ENCODE measurements around the gene CLPSL2.

The CLPSL2 gene

GRCh38 chr6:35810971-35811698 is 34.7 kb downstream of the CLPSL2 start:
- Histone ChIP-seq H3K9ac (ENCODE audit: low read depth, low read length) (no peak overlapping the region), H3K27me3 (ENCODE audit: insufficient read depth, low read length) (no peaks in the 10 kb centered on the region), H3K4me3 (ENCODE audit: low read length) (no peak overlapping the region), H3K27ac (ENCODE audit: low read depth, low read length) (no peak overlapping the region), H3K4me1 (ENCODE audit: insufficient read depth, low read length) (0 out of 2 replicates have a peak, but pooled peaks cover 3% of the 10 kb centered on the region), H3K9me3 (ENCODE audit: insufficient read depth, low read depth, low read length) (no peaks in the 10 kb centered on the region), H3K36me3 (ENCODE audit: insufficient read depth, low read length) (no peaks in the 10 kb centered on the region)
- 90% methylated on average over 14 of the region's 14 CpGs for WGBS

DNA sequence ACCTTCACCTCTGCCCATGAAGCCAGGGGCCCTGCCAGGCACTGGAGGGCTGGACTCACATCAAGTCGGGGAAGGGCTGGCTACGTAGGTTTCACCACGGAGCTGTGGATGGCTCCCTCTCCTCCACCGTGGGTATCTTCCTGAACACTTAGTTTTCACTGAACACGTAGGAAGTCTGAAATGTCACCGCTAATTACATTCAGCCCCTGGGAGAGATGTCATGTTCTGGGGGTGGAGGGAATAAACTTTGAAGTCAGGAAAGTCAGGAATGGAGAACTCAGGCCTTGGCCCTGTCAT is 35.2 kb downstream of the CLPSL2 start:
- Histone ChIP-seq H3K27ac (ENCODE audit: low read depth, low read length) (no peak overlapping the region), H3K4me3 (ENCODE audit: low read length) (no peak overlapping the region), H3K4me1 (ENCODE audit: insufficient read depth, low read length) (0 out of 2 replicates have a peak, but pooled peaks cover 3% of the 10 kb centered on the region), H3K36me3 (ENCODE audit: insufficient read depth, low read length) (no peaks in the 10 kb centered on the region), H3K9ac (ENCODE audit: low read depth, low read length) (no peak overlapping the region), H3K9me3 (ENCODE audit: insufficient read depth, low read depth, low read length) (no peaks in the 10 kb centered on the region), H3K27me3 (ENCODE audit: insufficient read depth, low read length) (no peaks in the 10 kb centered on the region)
- WGBS, result 89% methylated on average over 6 of the region's 6 CpGs

GRCh38 chr6:35817515-35817914 is 41.1 kb downstream of the CLPSL2 start:
- Histone ChIP-seq H3K4me3 (ENCODE audit: low read length) (no peak overlapping the region), H3K36me3 (ENCODE audit: insufficient read depth, low read length) (no peaks in the 10 kb centered on the region), H3K9me3 (ENCODE audit: insufficient read depth, low read depth, low read length) (peaks cover 13% of the 10 kb centered on the region; the same call in 1 of the 2 replicates), H3K4me1 (ENCODE audit: insufficient read depth, low read length) (no peaks in the 10 kb centered on the region), H3K27ac (ENCODE audit: low read depth, low read length) (no peak overlapping the region), H3K9ac (ENCODE audit: low read depth, low read length) (no peak overlapping the region), H3K27me3 (ENCODE audit: insufficient read depth, low read length) (no peaks in the 10 kb centered on the region)

DNA sequence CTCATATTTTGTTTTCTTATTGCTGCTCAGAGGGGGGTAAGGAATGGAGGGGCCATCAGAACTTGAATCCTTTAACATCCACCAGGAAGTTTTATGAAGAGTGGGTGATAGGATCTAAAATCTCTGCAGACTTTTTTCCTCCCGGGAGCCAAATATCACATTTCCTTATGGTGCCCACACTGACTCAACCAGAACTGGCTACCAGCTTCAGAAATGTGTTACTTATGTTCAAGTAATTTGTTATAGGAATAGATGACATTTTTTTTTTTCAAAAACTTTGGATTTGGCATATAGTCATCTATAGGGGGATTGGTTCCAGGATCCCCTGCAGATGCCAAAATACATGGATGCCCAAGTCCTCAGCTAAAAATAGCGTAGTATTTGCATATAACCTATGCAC is 47.2 kb downstream of the CLPSL2 start:
- Histone ChIP-seq H3K9me3 (ENCODE audit: insufficient read depth, low read depth, low read length) (no peaks in the 10 kb centered on the region), H3K4me3 (ENCODE audit: low read length) (no peak overlapping the region), H3K27ac (ENCODE audit: low read depth, low read length) (no peak overlapping the region), H3K36me3 (ENCODE audit: insufficient read depth, low read length) (no peaks in the 10 kb centered on the region), H3K27me3 (ENCODE audit: insufficient read depth, low read length) (no peaks in the 10 kb centered on the region), H3K4me1 (ENCODE audit: insufficient read depth, low read length) (no peaks in the 10 kb centered on the region), H3K9ac (ENCODE audit: low read depth, low read length) (no peak overlapping the region)
- 100% methylated on average over 1 of the region's 2 CpGs for WGBS

DNA sequence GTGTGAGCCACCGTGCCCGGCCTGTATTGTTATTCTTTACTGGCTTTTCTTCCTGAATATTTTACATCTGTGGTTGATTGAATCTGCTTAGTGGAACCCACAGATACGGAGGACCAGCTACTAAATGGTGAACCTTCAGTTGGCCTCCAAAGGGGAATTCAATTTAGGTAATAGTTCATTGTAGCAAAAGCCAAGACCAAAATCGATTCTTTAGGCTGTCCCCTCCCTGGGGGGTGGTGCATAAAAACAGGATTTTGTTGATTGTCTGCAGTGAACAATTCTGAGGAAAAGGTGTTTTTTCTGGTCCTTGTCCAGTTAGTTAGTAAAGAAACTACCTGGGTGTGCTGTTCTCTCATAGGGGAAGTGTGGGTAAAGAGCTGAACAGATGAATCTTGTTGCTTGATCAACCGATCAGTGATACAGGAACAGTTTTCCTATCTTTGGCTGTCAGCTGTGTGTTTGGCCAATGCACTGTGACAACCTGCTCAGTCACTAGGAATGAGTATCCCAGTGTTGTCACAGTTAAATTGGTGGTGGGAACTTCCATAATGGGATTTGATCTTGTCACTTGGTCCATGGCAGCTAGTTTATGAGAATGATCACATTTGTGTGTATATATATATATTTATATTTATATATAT is 48.3 kb downstream of the CLPSL2 start:
- Histone ChIP-seq H3K9me3 (ENCODE audit: insufficient read depth, low read depth, low read length) (no peaks in the 10 kb centered on the region), H3K27ac (ENCODE audit: low read depth, low read length) (no peak overlapping the region), H3K4me3 (ENCODE audit: low read length) (no peak overlapping the region), H3K27me3 (ENCODE audit: insufficient read depth, low read length) (no peaks in the 10 kb centered on the region), H3K9ac (ENCODE audit: low read depth, low read length) (no peak overlapping the region), H3K36me3 (ENCODE audit: insufficient read depth, low read length) (no peaks in the 10 kb centered on the region), H3K4me1 (ENCODE audit: insufficient read depth, low read length) (no peaks in the 10 kb centered on the region)
- 90% methylated on average over 5 of the region's 5 CpGs for WGBS

Data from HUES64 (cell line).